Glutamatergic neuron (in vitro differentiated cells): ENCODE measurements around the gene NEUROG2. TPM values are rescaled to one million over a fixed set of nuclear protein-coding genes. Genes with fewer than 3 reads are reported as not detected.

Experiments
- DNase-seq: peaks from one replicate; pipeline ENCODE4 v3.0.0; 2022
- H3K27ac Mint-ChIP-seq: one replicate; pipeline ENCODE4 v1.8.0; 2020; ENCODE audit warnings: mild to moderate bottlenecking, mixed read lengths, inconsistent platforms; ENCODE audit not compliant: unreplicated experiment
- H3K27me3 Mint-ChIP-seq: one replicate; pipeline ENCODE4 v1.8.0; 2020; ENCODE audit warnings: mild to moderate bottlenecking, moderate library complexity, mixed read lengths, inconsistent platforms; ENCODE audit not compliant: unreplicated experiment
- H3K36me3 Mint-ChIP-seq: one replicate; pipeline ENCODE4 v1.8.0; 2020; ENCODE audit warnings: mild to moderate bottlenecking, mixed read lengths, inconsistent platforms; ENCODE audit not compliant: unreplicated experiment
- H3K4me1 Mint-ChIP-seq: one replicate; pipeline ENCODE4 v1.8.0; 2020; ENCODE audit warnings: mild to moderate bottlenecking, low read depth, mixed read lengths, inconsistent platforms; ENCODE audit not compliant: unreplicated experiment
- H3K4me3 Mint-ChIP-seq: one replicate; pipeline ENCODE4 v1.8.0; 2020; ENCODE audit warnings: mild to moderate bottlenecking, mixed read lengths, inconsistent platforms; ENCODE audit not compliant: unreplicated experiment
- H3K9me3 Mint-ChIP-seq: one replicate; pipeline ENCODE4 v1.8.0; 2020; ENCODE audit warnings: mild to moderate bottlenecking, moderate library complexity, mixed read lengths, inconsistent platforms; ENCODE audit not compliant: unreplicated experiment
- long read RNA-seq: library from polyadenylated mRNA; unstranded; transcript quantifications from one replicate; pipeline ENCODE4 v2.0.0, GENCODE V29; 2020; ENCODE audit not compliant: unreplicated experiment
- total RNA-seq: library from RNA; stranded (reverse); fragmentation: NEBNext Ultra II Directional; extraction: Animal tissue kit (Norgen Biotek cat#: 25700); gene quantifications from one replicate; pipeline ENCODE4 v1.2.1, GENCODE V29; 2021; ENCODE audit not compliant: unreplicated experiment
- TF ChIP-seq, protein P1 (sequence below): fragments of 200-600 bp; sonication (generic); IDR thresholded peaks from one replicate; pipeline ENCODE4 v1.5.0; 2021; ENCODE audit not compliant: partially characterized antibody, unreplicated experiment

The NEUROG2 gene
- 7.3 TPM for total RNA-seq
- long read RNA-seq, partial matches to known transcripts, result 0 of 2 reads
- long read RNA-seq, other reads (novel, unspliced or antisense), result 2 of 2 reads

- H3K9me3 Mint-ChIP-seq, result peaks cover 28% of the 10 kb centered on the region
- H3K36me3 Mint-ChIP-seq, result peaks cover 10% of the 10 kb centered on the region
- H3K27ac Mint-ChIP-seq, result peak within 1 kb of the TSS; percentile 99
- peaks cover 25% of the 10 kb centered on the region for H3K4me1 Mint-ChIP-seq
- H3K27me3 Mint-ChIP-seq, result peaks cover 36% of the 10 kb centered on the region
- TF ChIP-seq, protein P1, sequence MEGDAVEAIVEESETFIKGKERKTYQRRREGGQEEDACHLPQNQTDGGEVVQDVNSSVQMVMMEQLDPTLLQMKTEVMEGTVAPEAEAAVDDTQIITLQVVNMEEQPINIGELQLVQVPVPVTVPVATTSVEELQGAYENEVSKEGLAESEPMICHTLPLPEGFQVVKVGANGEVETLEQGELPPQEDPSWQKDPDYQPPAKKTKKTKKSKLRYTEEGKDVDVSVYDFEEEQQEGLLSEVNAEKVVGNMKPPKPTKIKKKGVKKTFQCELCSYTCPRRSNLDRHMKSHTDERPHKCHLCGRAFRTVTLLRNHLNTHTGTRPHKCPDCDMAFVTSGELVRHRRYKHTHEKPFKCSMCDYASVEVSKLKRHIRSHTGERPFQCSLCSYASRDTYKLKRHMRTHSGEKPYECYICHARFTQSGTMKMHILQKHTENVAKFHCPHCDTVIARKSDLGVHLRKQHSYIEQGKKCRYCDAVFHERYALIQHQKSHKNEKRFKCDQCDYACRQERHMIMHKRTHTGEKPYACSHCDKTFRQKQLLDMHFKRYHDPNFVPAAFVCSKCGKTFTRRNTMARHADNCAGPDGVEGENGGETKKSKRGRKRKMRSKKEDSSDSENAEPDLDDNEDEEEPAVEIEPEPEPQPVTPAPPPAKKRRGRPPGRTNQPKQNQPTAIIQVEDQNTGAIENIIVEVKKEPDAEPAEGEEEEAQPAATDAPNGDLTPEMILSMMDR, result no peak
- DNase-seq, result peak; percentile 35
- peak within 1 kb of the TSS; percentile 98 for H3K4me3 Mint-ChIP-seq
Observed at GRCh38 chr4:112516066-112516470, at the start of gene NEUROG2. NEUROG2 (minus strand) TSS chr4:112516180; CDS start chr4:112515475, 705 bp downstream.

- TF ChIP-seq, protein P1, result no peak
- peaks cover 4% of the 10 kb centered on the region for H3K9me3 Mint-ChIP-seq
- no peak for DNase-seq
Observed at GRCh38 chr4:112564706-112565270, 48.8 kb upstream of the NEUROG2 start.

GRCh38 chr4:112563431-112564200, 47.6 kb upstream of the NEUROG2 start:
- Mint-ChIP-seq H3K4me1 (no peaks in the 10 kb centered on the region), H3K9me3 (peaks cover 2% of the 10 kb centered on the region), H3K27me3 (no peaks in the 10 kb centered on the region), H3K36me3 (peaks cover 4% of the 10 kb centered on the region), H3K27ac (no peak overlapping the region), H3K4me3 (no peak overlapping the region)
- TF ChIP-seq, protein P1, result no peak
- DNase-seq, result no peak

More at GRCh38 chr4:112564706-112565270, 48.8 kb upstream of the NEUROG2 start:
- H3K4me1 Mint-ChIP-seq, result no peaks in the 10 kb centered on the region
- H3K36me3 Mint-ChIP-seq, result peaks cover 4% of the 10 kb centered on the region
- H3K27ac Mint-ChIP-seq, result no peak overlapping the region
- no peak overlapping the region for H3K4me3 Mint-ChIP-seq
- no peaks in the 10 kb centered on the region for H3K27me3 Mint-ChIP-seq

DNA sequence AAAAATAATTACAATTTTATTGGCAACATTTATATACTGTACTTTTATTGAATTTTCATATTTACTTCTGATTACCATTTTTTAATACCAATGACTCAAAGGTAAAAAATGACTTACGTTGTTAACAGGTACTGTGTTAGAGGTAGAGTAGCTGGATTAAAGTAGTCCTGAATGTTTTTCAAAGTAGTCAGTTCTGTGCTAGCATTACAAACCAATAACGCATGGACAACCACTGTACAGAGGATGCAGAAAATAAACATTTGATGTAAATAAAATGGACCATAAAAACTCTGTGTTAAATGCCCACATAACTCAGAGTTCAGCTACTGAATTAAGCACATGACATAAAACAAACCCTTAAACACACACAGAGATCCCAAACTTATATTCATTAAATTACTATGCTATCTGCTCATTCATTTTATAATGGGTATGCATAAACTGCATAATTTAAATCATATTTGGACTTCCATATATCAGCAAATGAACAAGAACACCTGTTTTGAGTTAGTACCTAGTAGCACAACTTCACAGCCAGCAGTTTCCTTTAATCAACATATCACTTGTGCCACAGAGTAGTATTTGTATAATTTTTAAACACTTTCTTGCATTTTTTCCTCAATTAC, 46.4 kb upstream of the NEUROG2 start:
- TF ChIP-seq, protein P1, result no peak
- H3K4me3 Mint-ChIP-seq, result no peak overlapping the region
- H3K27me3 Mint-ChIP-seq, result no peaks in the 10 kb centered on the region
- no peak overlapping the region for H3K27ac Mint-ChIP-seq
- H3K9me3 Mint-ChIP-seq, result peaks cover 2% of the 10 kb centered on the region
- no peak for DNase-seq
- H3K4me1 Mint-ChIP-seq, result no peaks in the 10 kb centered on the region
- H3K36me3 Mint-ChIP-seq, result peaks cover 4% of the 10 kb centered on the region
